Activated effector memory CD4-positive, alpha-beta T cell treated with Interleukin-2 at 50 U/mL for 16 hours (primary cell): Measurements from ENCODE around the gene ARHGEF25.
"Not testable (repeated sequence)": the region's sequence is repeated elsewhere in the genome, so short reads cannot be mapped to it uniquely, and the experiment has no call there.

Experiments
- DNase-seq: peaks from one replicate; pipeline ENCODE4 v3.0.0-alpha.2; 2020

Gene ARHGEF25

GRCh38 chr12:57641699-57642442, 30.6 kb downstream of the ARHGEF25 start:
- no peak for DNase-seq

DNA sequence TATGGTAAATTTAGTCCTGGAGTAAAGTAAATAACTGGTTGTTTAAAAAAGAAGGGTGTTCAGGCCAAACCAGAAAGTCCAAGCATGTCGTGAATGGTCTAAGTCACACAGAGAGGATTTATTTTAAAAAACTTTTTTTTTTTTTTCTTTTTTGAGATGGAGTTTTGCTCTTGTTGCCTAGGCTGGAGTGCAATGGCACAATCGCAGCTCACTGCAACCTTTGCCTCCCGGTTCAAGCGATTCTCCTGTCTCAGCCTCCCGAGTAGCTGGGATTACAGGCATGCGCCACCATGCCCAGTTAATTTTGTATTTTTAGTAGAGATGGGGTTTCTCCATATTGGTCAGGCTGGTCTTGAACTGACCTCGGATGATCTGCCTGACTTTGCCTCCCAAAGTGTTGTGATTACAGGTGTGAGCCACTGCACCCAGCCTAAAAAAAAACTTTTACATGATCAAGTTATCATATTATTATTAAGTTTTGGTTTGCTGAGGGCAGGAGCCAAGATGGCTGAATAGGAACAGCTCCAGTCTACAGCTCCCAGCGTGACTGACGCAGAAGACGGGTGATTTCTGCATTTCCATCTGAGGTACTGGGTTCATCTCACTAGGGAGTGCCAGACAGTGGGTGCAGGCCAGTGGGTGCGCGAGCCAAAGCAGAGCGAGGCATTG, 34.9 kb downstream of the ARHGEF25 start:
- not testable (repeated sequence) for DNase-seq

DNA sequence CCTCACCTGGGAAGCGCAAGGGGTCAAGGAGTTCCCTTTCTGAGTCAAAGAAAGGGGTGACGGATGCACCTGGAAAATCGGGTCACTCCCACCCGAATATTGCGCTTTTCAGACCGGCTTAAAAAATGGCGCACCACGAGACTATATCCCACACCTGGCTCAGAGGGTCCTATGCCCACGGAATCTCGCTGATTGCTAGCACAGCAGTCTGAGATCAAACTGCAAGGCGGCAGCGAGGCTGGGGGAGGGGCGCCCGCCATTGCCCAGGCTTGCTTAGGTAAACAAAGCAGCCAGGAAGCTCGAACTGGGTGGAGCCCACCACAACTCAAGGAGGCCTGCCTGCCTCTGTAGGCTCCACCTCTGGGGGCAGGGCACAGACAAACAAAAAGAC, 35.4 kb downstream of the ARHGEF25 start:
- DNase-seq, result not testable (repeated sequence)

DNA sequence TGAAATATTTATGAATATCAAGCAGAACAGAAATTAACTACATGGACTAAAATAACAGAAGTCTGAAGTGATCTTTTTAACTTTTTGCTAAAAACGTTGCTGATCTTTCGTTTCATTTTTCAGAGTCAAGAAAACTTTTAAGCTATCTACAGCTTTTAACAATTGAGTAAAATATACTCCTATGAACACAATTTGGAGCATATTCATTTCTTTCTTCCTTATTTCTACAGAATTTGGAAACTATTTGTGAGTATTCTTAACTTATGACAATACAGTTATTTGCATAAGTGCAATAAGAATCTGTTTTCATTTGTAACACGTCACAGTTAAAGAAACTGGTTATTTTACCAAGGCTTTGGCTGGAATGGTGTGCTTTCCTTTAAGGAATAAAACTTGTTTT, 42.8 kb downstream of the ARHGEF25 start:
- DNase-seq, result no peak

GRCh38 chr12:57655541-57656240, 44.5 kb downstream of the ARHGEF25 start:
- no peak for DNase-seq

DNA sequence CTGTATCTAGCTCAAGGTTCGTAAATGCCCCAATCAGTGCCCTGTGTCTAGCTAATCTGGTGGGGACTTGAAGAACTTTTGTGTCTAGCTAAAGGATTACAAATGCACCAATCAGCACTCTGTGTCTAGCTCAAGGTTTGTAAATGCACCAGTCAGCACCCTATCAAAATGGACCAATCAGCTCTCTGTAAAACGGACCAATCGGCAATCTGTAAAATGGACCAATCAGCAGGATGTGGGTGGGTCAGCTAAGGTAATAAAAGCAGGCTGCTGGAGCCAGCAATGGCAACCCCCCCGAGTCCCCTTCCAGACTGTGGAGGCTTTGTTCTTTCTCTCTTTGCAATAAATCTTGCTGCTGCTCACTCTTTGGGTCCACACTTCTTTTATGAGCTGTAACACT, 45.2 kb downstream of the ARHGEF25 start:
- not testable (repeated sequence) for DNase-seq

- DNase-seq, result no peak
Measured at GRCh38 chr12:57657744-57658143, 46.5 kb downstream of the ARHGEF25 start.

- no peak for DNase-seq
Measured at GRCh38 chr12:57658890-57659289, 47.7 kb downstream of the ARHGEF25 start.

DNA sequence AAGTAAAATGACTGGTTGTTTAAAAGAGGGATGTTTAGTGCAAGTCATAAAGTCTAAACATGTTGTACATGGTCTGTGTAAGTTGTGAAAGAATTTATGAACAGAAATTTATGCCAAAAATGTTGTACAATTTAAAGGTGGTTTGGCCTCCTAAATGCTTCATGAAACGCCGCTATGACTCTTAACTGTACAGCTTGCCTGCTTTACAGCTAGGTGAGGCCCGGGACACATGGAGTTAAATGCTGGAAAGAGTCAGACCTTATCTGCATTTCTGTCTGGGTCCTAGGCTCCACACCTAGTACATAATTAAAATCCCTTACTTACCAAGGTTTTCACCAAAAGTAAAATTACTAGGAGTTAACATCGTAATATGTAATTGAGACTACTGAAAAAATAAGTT, 50.1 kb downstream of the ARHGEF25 start:
- DNase-seq, result no peak

DNA sequence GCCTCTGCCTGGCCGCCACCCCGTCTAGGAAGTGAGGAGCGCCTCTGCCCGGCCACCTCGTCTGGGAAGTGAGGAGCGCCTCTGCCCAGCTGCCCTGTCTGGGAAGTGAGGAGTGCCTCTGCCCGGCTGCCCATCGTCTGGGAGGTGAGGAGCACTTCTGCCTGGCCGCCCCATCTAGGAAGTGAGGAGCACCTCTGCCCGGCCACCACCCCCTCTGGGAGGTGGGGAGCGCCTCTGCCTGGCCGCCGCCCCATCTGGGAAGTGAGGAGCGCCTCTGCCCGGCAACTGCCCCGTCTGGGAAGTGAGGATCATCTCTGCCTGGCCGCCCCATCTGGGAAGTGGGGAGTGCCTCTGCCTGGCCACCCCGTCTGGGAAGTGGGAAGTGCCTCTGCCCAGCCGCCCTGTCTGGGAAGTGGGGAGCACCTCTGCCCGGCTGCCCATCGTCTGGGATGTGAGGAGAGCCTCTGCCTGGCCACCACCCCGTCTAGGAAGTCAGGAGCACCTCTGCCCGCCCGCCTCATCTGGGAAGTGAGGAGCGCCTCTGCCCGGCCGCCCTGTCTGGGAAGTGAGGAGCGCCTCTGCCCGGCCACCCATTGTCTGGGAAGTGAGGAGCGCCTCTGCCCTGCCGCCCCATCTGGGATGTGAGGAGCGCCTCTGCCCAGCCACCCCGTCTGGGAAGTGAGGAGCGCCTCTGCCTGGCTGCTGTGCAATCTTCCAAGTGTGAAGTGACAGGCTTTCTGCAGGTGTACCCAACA, 54.0 kb downstream of the ARHGEF25 start:
- not testable (repeated sequence) for DNase-seq
